SH-SY5Y (cell line): ENCODE data around the gene CLDN9.

ENCODE experiments used
- GATA2 ChIP-seq: IDR thresholded peaks from 2 replicates; pipeline ENCODE4 v1.6.1; 2011; ENCODE audit warnings: mild to moderate bottlenecking, low read depth, low read length
- GATA3 ChIP-seq: IDR thresholded peaks from 2 replicates; pipeline ENCODE4 v1.6.1; 2011; ENCODE audit warnings: low read depth, mild to moderate bottlenecking, low read length, moderate library complexity

- no peak for TF ChIP-seq GATA3
- no peak for TF ChIP-seq GATA2
These were observed 21.0 kb upstream of the CLDN9 start for GRCh38 chr16:2991566-2992261.
